Measurements from ENCODE around the gene NME2.

- TF ChIP-seq GATA3 (IDR thresholded peaks at IDR 0.05; ENCODE audit: low read depth, low read length) (no peak), GATA2 (IDR thresholded peaks at IDR 0.05; ENCODE audit: low read depth, low read length) (no peak)
These were observed 10.8 kb upstream of the NME2 start for GRCh38 chr17:51155416-51155815.

All from SH-SY5Y (cell line).